K562 (cell line): ENCODE data around the gene ORAI3. TPM values are rescaled to one million over a fixed set of nuclear protein-coding genes. Genes with fewer than 3 reads are reported as not detected.
A peak's percentile ranks its signal among the peaks of the same experiment; 100 is the strongest.

Source experiments
- CTCFL ChIP-seq: IDR thresholded peaks from 2 replicates; pipeline ENCODE4 v1.6.1; 2011; ENCODE audit warnings: borderline replicate concordance, low read depth, mild to moderate bottlenecking, moderate library complexity, low read length; ENCODE audit not compliant: insufficient read depth, poor library complexity, severe bottlenecking
- CUX1 ChIP-seq: fragments of 200-800 bp; sonication (Bioruptor generic); IDR thresholded peaks from 2 replicates; pipeline ENCODE4 v1.6.1; 2016; ENCODE audit warnings: missing genetic modification characterization, missing compliant biosample characterization
- GABPA ChIP-seq: fragments of 200-800 bp; sonication (Bioruptor generic); conservative IDR thresholded peaks from 2 replicates; pipeline ENCODE4 v1.6.1; 2016; ENCODE audit warnings: low read depth, missing genetic modification characterization, missing compliant biosample characterization
- HCFC1 ChIP-seq: IDR thresholded peaks from 2 replicates; pipeline ENCODE4 v1.6.1; 2012; ENCODE audit warnings: low read depth, low read length, improper control_type of control experiment
- ILK ChIP-seq: fragments of 450-650 bp; IDR thresholded peaks from 2 replicates; pipeline ENCODE4 v1.6.1; 2016; ENCODE audit warnings: missing genetic modification characterization, low read depth, mild to moderate bottlenecking, missing compliant biosample characterization, moderate library complexity, borderline replicate concordance
- MEF2A ChIP-seq: IDR thresholded peaks from 2 replicates; pipeline ENCODE4 v1.6.1; 2011; ENCODE audit warnings: low read depth, mild to moderate bottlenecking, low read length, moderate library complexity; ENCODE audit not compliant: control insufficient read depth
- NFE2 ChIP-seq: IDR thresholded peaks from 2 replicates; pipeline ENCODE4 v1.6.1; 2014; ENCODE audit warnings: antibody characterized with exemption, low read depth
- SIN3B ChIP-seq: fragments of 450-650 bp; IDR thresholded peaks from 2 replicates; pipeline ENCODE4 v1.6.1; 2017; ENCODE audit warnings: low read depth, mild to moderate bottlenecking, moderate library complexity
- ZNF696 ChIP-seq: fragments of 250-450 bp; sonication (Bioruptor Pico); conservative IDR thresholded peaks from 2 replicates; pipeline ENCODE4 v1.4.0; 2020; ENCODE audit warnings: mild to moderate bottlenecking, moderate library complexity
- ZNF785 ChIP-seq: fragments of 250-450 bp; sonication (Bioruptor Pico); IDR thresholded peaks from 2 replicates; pipeline ENCODE4 v1.4.0; 2020; ENCODE audit warnings: mild to moderate bottlenecking
- polyA plus RNA-seq, 8 experiments: library from polyadenylated mRNA; depleted of rRNA in 4 of 8; stranded (reverse) in 5 of 8; unstranded in 3 of 8; fragments of >200 nt; fragmentation: Nextera tagmentation in 2 of 8; fragmentation: Illumina TruSeq in 1 of 8; extraction: Ambion mirVana in 2 of 8; extraction: Trizol in 1 of 8; gene quantifications; 2 replicates each; pipeline versions ENCODE4 v1.2.1 to v1.2.3, GENCODE V29; 2011 to 2014; ENCODE audit warnings: inconsistent platforms in 1 of 8, missing spikeins in 1 of 8
- total RNA-seq, 7 experiments: library from RNA; depleted of rRNA in 6 of 7; stranded (reverse); fragments of >200 nt in 6 of 7; fragmentation: Illumina TruSeq in 2 of 7; extraction: Trizol in 2 of 7; gene quantifications; 2 replicates each; pipeline versions ENCODE4 v1.2.1 to v1.2.3, GENCODE V29; 2011 to 2021; ENCODE audit warnings: low replicate concordance in 1 of 7

Gene ORAI3
- total and polyA plus RNA-seq, 9 of the 15 experiments (the other 6 are each of a cell fraction or from before 2014, with no cell fraction given), result 4.9 to 23.3 (median 14.1) TPM

GRCh38 chr16:30992931-30993816, 44.3 kb downstream of the ORAI3 start (continued):
- TF ChIP-seq MEF2A (no peak), HCFC1 (no peak), CUX1 (CRISPR knock-in tag) (peak; percentile 64; the same call in 1 of the 2 replicates), GABPA (tag) (peak; percentile 60), ZNF696 (CRISPR knock-in tag) (no peak), NFE2 (no peak), SIN3B (no peak), ILK (tag) (no peak), ZNF785 (CRISPR knock-in tag) (no peak), CTCFL (no peak)
